Gastroesophageal sphincter (tissue), 4 donors: ENCODE data around the gene LDLRAD3. TPM values are rescaled to one million over a fixed set of nuclear protein-coding genes. Genes with fewer than 3 reads are reported as not detected.

Experiments used
- ATAC-seq: fragments of 150-250 bp; one replicate; pipeline ENCODE4 v1.9.1; 2016; ENCODE audit warnings: mild to moderate bottlenecking, moderate library complexity
- H3K27ac ChIP-seq, 4 donors: fragments of 200-600 bp; sonication (generic) in 3 of 4; 1 replicate in 3 of 4; 2 replicates in 1 of 4; pipeline ENCODE4 v1.5.1; 2016 to 2019
- H3K27me3 ChIP-seq: fragments of 200-600 bp; sonication (generic); one replicate; pipeline ENCODE4 v1.5.1; 2019
- H3K36me3 ChIP-seq, 2 donors: fragments of 200-600 bp; sonication (generic); one replicate each; pipeline ENCODE4 v1.5.1; 2019; ENCODE audit warnings: control low read depth in 1 of 2
- H3K4me1 ChIP-seq, 3 donors: fragments of 200-600 bp; sonication (generic); 1 replicate in 2 of 3; 2 replicates in 1 of 3; pipeline ENCODE4 v1.5.1; 2016 to 2019; ENCODE audit warnings: control low read depth in 2 of 3
- H3K4me3 ChIP-seq, 2 donors: fragments of 200-600 bp; sonication (generic); one replicate each; pipeline ENCODE4 v1.5.1; 2019; ENCODE audit warnings: mild to moderate bottlenecking in 1 of 2, moderate library complexity in 1 of 2
- H3K9me3 ChIP-seq, 3 donors: fragments of 200-600 bp; sonication (generic); one replicate each; pipeline ENCODE4 v1.5.1; 2017 to 2019; ENCODE audit warnings: control low read depth in 2 of 3
- CTCF ChIP-seq, 4 experiments: fragments of 200-600 bp in 2 of 4; fragments of 450-650 bp in 2 of 4; sonication (generic) in 1 of 4; IDR thresholded peaks; one replicate each; pipeline ENCODE4 v1.5.1; 2017 to 2019; ENCODE audit warnings: antibody characterized with exemption in 4 of 4, mild to moderate bottlenecking in 2 of 4, moderate library complexity in 2 of 4
- EP300 ChIP-seq: sonication (generic); formaldehyde crosslinking; IDR thresholded peaks from one replicate; pipeline ENCODE4 v1.6.1; 2017; ENCODE audit warnings: antibody characterized with exemption, mild to moderate bottlenecking
- POLR2A ChIP-seq, 2 donors: fragments of 450-650 bp; IDR thresholded peaks; one replicate each; pipeline ENCODE4 v1.6.1; 2017; ENCODE audit warnings: antibody characterized with exemption in 2 of 2, mild to moderate bottlenecking in 2 of 2, moderate library complexity in 1 of 2
- POLR2AphosphoS5 ChIP-seq: sonication (generic); formaldehyde crosslinking; IDR thresholded peaks from one replicate; pipeline ENCODE4 v1.6.1; 2017; ENCODE audit warnings: antibody characterized with exemption
- WGBS, 2 donors: methylation state at CpG; one replicate each; pipeline ENCODE4 v1.1.5; 2018; ENCODE audit warnings: low coverage in 1 of 2; 5-methylcytosine and 5-hydroxymethylcytosine counted together
- total RNA-seq, 4 donors: library from RNA; depleted of rRNA; stranded (reverse); fragments of >200 nt; gene quantifications; one replicate each; pipeline ENCODE4 v1.1.0, GENCODE V29; 2016

The LDLRAD3 gene
- total RNA-seq, 4 donors from 2014 or later: 4.0 to 8.9 (median 7.2) TPM

GRCh38 chr11:36270701-36271100 is 326.8 kb downstream of the LDLRAD3 start:
- H3K9me3 ChIP-seq: peaks cover 0 to 9% (median 0%) of the 10 kb centered on the region in 3 donors
- no peak overlapping the region for H3K4me3 ChIP-seq
- 100% methylated on average over 1 of the region's 9 CpGs; no CpG with 5 or more reads in 1 of the 2 donors for WGBS, 2 donors
- H3K4me1 ChIP-seq: no peaks in the 10 kb centered on the region
- peaks cover 0 to 56% of the 10 kb centered on the region in 2 donors for H3K36me3 ChIP-seq
- no peak for ATAC-seq
- H3K27ac ChIP-seq: no peak overlapping the region
- H3K27me3 ChIP-seq: no peaks in the 10 kb centered on the region
- no peak for TF ChIP-seq POLR2A (IDR thresholded peaks at IDR 0.05)

GRCh38 chr11:36271794-36272407 is 328.0 kb downstream of the LDLRAD3 start:
- no peak for ATAC-seq
- Histone ChIP-seq H3K4me1 (no peaks in the 10 kb centered on the region), H3K4me3 (no peak overlapping the region), H3K27ac (no peak overlapping the region), H3K27me3 (no peaks in the 10 kb centered on the region), H3K36me3 (peaks cover 0 to 68% of the 10 kb centered on the region in 2 donors), H3K9me3 (peaks cover 0 to 9% (median 0%) of the 10 kb centered on the region in 3 donors)
- 72 to 76% methylated on average over 4 to 5 of the region's 5 CpGs for WGBS, 2 donors
- TF ChIP-seq CTCF (IDR thresholded peaks at IDR 0.05): no peak
- no peak for TF ChIP-seq POLR2A (IDR thresholded peaks at IDR 0.05)
- no peak for TF ChIP-seq POLR2AphosphoS5
- TF ChIP-seq EP300: no peak

GRCh38 chr11:36273110-36273509 is 329.2 kb downstream of the LDLRAD3 start:
- H3K27ac ChIP-seq: no peak overlapping the region
- ATAC-seq: no peak
- peaks cover 0 to 79% of the 10 kb centered on the region in 2 donors for H3K36me3 ChIP-seq
- no peak overlapping the region for H3K4me3 ChIP-seq
- H3K9me3 ChIP-seq: peaks cover 0 to 9% (median 0%) of the 10 kb centered on the region in 3 donors
- no peak for TF ChIP-seq CTCF (IDR thresholded peaks at IDR 0.05)
- no peak for TF ChIP-seq POLR2AphosphoS5
- no peak for TF ChIP-seq EP300
- TF ChIP-seq POLR2A (IDR thresholded peaks at IDR 0.05): no peak
- no peaks in the 10 kb centered on the region for H3K4me1 ChIP-seq
- no peaks in the 10 kb centered on the region for H3K27me3 ChIP-seq
- 67 to 89% methylated on average over 3 of the region's 3 CpGs for WGBS, 2 donors

- Histone ChIP-seq H3K27ac (no peak overlapping the region), H3K4me3 (no peak overlapping the region), H3K4me1 (no peaks in the 10 kb centered on the region), H3K36me3 (peaks cover 0 to 92% of the 10 kb centered on the region in 2 donors), H3K9me3 (peaks cover 0 to 9% (median 0%) of the 10 kb centered on the region in 3 donors), H3K27me3 (no peaks in the 10 kb centered on the region)
- TF ChIP-seq CTCF (IDR thresholded peaks at IDR 0.05) (no peak), EP300 (no peak)
- no peak for ATAC-seq
- 73 to 83% methylated on average over 1 to 3 of the region's 7 CpGs for WGBS, 2 donors
Measured at GRCh38 chr11:36274414-36274813, 330.6 kb downstream of the LDLRAD3 start.

GRCh38 chr11:36278531-36279282 is 334.8 kb downstream of the LDLRAD3 start:
- H3K36me3 ChIP-seq: peaks cover 0 to 68% of the 10 kb centered on the region in 2 donors
- no peaks in the 10 kb centered on the region for H3K27me3 ChIP-seq
- no peaks in the 10 kb centered on the region for H3K4me1 ChIP-seq
- no peak for ATAC-seq
- WGBS, 2 donors: 76 to 80% methylated on average over 3 to 5 of the region's 13 CpGs
- no peak overlapping the region for H3K27ac ChIP-seq
- H3K9me3 ChIP-seq: peaks cover 0 to 6% (median 0%) of the 10 kb centered on the region in 3 donors
- TF ChIP-seq EP300 (no peak), POLR2A (IDR thresholded peaks at IDR 0.05) (no peak), POLR2AphosphoS5 (no peak), CTCF (IDR thresholded peaks at IDR 0.05) (no peak)
- H3K4me3 ChIP-seq: no peak overlapping the region
